Stimulated activated CD4-positive, alpha-beta T cell treated with anti-CD3 and anti-CD28 coated beads, Interleukin-15, amount 100 ng/mL, for 1 hour (primary cell): Measurements from ENCODE around the gene DHRS2.
"Not testable (repeated sequence)": the region's sequence is repeated elsewhere in the genome, so short reads cannot be mapped to it uniquely, and the experiment has no call there.

Experiments used
- DNase-seq, 2 donors: peaks; one replicate each; pipeline ENCODE4 v3.0.0-alpha.2; 2020; ENCODE audit warnings: low read depth in 1 of 2, low spot score in 1 of 2

The DHRS2 gene

GRCh38 chr14:23632461-23633159, 3.6 kb upstream of the DHRS2 start:
- DNase-seq: no peak

GRCh38 chr14:23633160-23633701, 2.9 kb upstream of the DHRS2 start:
- DNase-seq: no peak

GRCh38 chr14:23634698-23635412, 1.3 kb upstream of the DHRS2 start:
- not testable (repeated sequence) for DNase-seq

GRCh38 chr14:23637312-23637654, 1.1 kb downstream of the DHRS2 start:
- DNase-seq: not testable (repeated sequence)

- DNase-seq: not testable (repeated sequence)
These were observed 1.7 kb downstream of the DHRS2 start for GRCh38 chr14:23637655-23638413.

- DNase-seq: no peak
These were observed 2.4 kb downstream of the DHRS2 start for GRCh38 chr14:23638414-23639047.

- no peak for DNase-seq
These were observed 3.1 kb downstream of the DHRS2 start for GRCh38 chr14:23639048-23639890.

- no peak for DNase-seq
These were observed 3.8 kb downstream of the DHRS2 start for GRCh38 chr14:23639891-23640523.

GRCh38 chr14:23640524-23641141, 4.5 kb downstream of the DHRS2 start:
- DNase-seq: no peak

- DNase-seq: no peak
These were observed 5.2 kb downstream of the DHRS2 start for GRCh38 chr14:23641180-23641914.

GRCh38 chr14:23641915-23642588, 5.9 kb downstream of the DHRS2 start:
- DNase-seq: no peak

GRCh38 chr14:23643533-23644194, 7.5 kb downstream of the DHRS2 start:
- DNase-seq: no peak

- DNase-seq: no peak
These were observed 8.2 kb downstream of the DHRS2 start for GRCh38 chr14:23644195-23644918.

- DNase-seq: no peak
These were observed 8.8 kb downstream of the DHRS2 start for GRCh38 chr14:23644919-23645336.

GRCh38 chr14:23645504-23645811, 9.3 kb downstream of the DHRS2 start:
- DNase-seq: no peak

- DNase-seq: no peak
These were observed 9.9 kb downstream of the DHRS2 start for GRCh38 chr14:23645812-23646647.
